ENCODE results near the gene SKAP2.

SKAP2 gene

GRCh38 chr7:26864309-26865093 lies at the start of gene SKAP2:
Gene SKAP2 (minus strand): TSS chr7:26864590. CDS start chr7:26864429, 161 bp downstream.
- peak; percentile 98 for DNase-seq

GRCh38 chr7:26912933-26913536 lies 48.6 kb upstream of the SKAP2 start:
- no peak for DNase-seq

- DNase-seq: no peak
Measured at GRCh38 chr7:26912338-26912737, 47.9 kb upstream of the SKAP2 start.

GRCh38 chr7:26910221-26910620 lies 45.8 kb upstream of the SKAP2 start:
- no peak for DNase-seq

- peak; percentile 4 for DNase-seq
Measured at GRCh38 chr7:26900251-26900650, 35.9 kb upstream of the SKAP2 start.

GRCh38 chr7:26899519-26899918 lies 35.1 kb upstream of the SKAP2 start:
- DNase-seq: no peak

GRCh38 chr7:26898891-26899290 lies 34.5 kb upstream of the SKAP2 start:
- no peak for DNase-seq

GRCh38 chr7:26897928-26898327 lies 33.5 kb upstream of the SKAP2 start:
- no peak for DNase-seq

- no peak for DNase-seq
Measured at GRCh38 chr7:26891400-26892350, 27.3 kb upstream of the SKAP2 start.

GRCh38 chr7:26880852-26881251 lies 16.5 kb upstream of the SKAP2 start:
- DNase-seq: no peak

GRCh38 chr7:26879671-26880070 lies 15.3 kb upstream of the SKAP2 start:
- DNase-seq: no peak

GRCh38 chr7:26868841-26869495 lies 4.6 kb upstream of the SKAP2 start:
- no peak for DNase-seq

- no peak for DNase-seq
Measured at GRCh38 chr7:26865094-26865388, 651 bp upstream of the SKAP2 start.

- DNase-seq: no peak
Measured at GRCh38 chr7:26863518-26864308, 677 bp downstream of the SKAP2 start.

GRCh38 chr7:26862834-26863233 lies 1.6 kb downstream of the SKAP2 start:
- DNase-seq: no peak

- no peak for DNase-seq
Measured at GRCh38 chr7:26861050-26861449, 3.3 kb downstream of the SKAP2 start.

- DNase-seq: no peak
Measured at GRCh38 chr7:26860361-26860760, 4.0 kb downstream of the SKAP2 start.

- DNase-seq: no peak
Measured at GRCh38 chr7:26859720-26860119, 4.7 kb downstream of the SKAP2 start.

- DNase-seq: no peak
Measured at GRCh38 chr7:26858735-26859134, 5.7 kb downstream of the SKAP2 start.

GRCh38 chr7:26858241-26858715 lies 6.1 kb downstream of the SKAP2 start:
- no peak for DNase-seq

- no peak for DNase-seq
Measured at GRCh38 chr7:26857506-26858240, 6.7 kb downstream of the SKAP2 start.

- no peak for DNase-seq
Measured at GRCh38 chr7:26857170-26857505, 7.3 kb downstream of the SKAP2 start.

Measured in NCI-H1694 (cell line).